ENCODE measurements around the gene CFAP251.
"Not testable (repeated sequence)": the region's sequence is repeated elsewhere in the genome, so short reads cannot be mapped to it uniquely, and the experiment has no call there.

CFAP251 gene

DNA sequence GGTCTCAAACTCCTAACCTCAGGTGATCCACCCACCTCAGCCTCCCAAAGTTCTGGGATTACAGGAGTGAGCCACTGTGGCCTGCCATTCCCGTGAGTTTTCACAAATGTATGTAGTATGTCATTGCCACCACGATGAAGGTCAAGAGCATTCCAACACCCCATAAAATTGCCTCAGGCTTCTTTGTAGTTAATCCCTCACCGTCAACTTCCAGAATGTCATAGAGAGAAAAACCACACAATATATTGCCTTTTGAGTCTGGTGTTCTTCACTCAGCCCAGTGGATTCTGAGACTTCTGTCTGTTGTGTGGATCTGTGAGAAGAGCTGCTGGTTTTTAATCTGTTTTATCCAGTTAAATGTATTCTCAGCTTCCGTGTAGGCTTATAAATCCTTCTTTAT is 12.6 kb upstream of the CFAP251 start:
- DNase-seq, result no peak

DNA sequence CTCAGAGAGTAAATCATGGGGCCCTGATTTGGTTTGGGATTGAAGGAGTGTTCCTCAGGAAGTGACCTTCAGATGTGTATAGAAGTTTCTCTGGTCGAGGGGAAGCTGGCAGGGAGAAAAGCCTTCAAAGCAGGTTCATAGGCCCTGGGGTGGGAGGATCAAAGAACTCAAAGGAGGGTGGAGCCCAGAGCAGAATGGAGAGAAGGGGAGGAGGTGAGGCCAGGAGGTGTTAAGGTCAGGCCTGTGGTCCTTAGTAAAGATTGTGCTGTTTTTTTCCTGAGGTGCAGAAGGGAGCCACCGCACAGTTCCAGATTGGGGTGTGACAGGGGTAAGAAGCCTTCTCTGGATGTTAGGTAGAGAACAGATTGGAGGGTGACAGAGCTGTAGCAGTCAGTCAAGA is 9.7 kb upstream of the CFAP251 start:
- DNase-seq, result no peak

DNA sequence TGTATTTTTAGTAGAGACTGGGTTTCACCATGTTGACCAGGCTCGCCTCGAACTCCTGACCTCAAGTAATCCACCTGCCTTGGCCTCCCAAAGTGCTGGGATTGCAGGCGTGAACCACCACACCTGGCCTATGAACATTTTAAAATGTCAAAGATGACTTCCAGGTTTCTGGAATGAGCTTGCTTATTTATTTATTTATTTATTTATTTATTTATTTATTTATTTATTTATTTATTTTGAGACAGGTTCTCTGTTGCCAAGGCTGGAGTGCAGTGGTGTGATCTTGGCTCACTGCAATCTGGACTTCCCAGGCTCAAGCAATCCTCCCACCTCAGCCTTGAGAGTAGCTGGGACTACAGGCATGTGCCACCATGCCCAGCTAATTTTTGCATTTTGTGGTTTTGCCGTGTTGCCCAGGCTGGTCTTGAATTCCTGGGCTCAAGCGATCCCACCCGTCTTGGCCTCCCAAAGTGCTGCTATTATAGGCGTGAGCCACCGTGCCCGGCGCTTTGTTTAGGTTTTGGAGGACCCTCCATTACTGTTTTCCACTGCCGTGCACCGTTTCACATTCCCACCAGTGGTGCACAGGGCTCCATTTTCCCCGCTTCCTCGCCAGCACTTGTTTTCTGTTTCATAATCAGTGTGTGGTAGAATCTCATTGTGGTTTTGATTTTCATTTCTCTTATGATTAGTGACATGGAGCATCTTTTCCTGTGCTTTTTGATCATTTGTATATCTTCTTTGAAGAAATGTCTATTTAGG is 6.4 kb upstream of the CFAP251 start:
- no peak for DNase-seq

DNA sequence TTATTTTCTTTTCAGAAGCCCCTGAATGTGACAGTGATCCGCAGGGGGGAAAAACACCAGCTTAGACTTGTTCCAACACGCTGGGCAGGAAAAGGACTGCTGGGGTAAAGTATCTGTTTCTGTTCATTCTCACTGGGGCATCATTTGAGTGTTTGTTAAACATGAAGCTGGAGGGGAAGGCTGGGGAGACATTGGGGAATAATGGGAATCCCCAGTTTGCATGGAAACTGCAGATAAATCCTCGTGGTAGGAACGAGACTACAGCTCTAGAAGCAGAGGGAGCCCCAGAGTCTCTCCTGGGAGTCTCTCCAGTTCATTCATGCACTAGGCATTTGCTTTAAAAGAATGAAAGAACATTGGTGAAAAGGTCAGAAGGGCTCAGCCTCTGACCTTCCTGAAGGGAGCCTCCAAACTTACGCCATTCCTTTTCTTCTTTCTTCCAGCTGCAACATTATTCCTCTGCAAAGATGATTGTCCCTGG is 2.5 kb upstream of the CFAP251 start:
- no peak for DNase-seq

DNA sequence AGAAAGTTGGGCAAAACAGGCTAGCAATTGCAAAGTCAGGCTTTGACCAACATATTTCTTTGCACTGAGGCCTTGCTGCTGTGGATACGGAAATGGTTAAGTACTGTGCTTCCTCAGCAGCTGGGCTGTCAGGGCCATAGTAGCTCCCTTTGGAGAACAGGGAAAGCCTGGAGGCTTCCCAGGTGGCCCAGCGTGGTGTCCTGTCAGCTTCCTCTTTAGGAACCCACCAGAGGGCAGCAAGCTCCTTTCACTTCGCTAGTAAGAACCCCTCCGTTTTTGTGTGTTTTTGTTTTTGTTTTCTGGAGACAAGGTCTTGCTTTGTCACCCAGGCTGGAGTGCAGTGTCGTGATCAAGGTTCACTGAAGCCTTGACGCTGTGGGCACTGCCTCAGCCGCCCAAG is 1.7 kb upstream of the CFAP251 start:
- no peak for DNase-seq

DNA sequence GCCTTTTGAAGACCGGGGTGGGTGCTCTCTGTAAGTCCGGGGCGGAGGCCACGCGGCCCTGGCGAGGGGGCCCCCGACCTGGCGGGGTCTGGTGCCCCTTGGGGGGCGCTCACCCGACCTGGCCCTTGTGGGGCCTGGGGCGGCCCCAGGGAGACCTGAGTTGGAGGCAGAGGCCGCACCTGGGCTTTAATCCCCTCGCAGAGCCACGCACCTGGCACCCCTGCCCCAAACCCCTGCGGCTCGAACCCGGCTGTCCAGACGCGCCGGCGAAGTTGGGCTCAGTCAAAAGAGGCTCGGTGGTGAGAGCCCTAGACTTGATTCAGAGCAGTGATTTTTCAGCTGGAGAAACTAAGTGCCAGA is 267 bp downstream of the CFAP251 start:
- no peak for DNase-seq

DNA sequence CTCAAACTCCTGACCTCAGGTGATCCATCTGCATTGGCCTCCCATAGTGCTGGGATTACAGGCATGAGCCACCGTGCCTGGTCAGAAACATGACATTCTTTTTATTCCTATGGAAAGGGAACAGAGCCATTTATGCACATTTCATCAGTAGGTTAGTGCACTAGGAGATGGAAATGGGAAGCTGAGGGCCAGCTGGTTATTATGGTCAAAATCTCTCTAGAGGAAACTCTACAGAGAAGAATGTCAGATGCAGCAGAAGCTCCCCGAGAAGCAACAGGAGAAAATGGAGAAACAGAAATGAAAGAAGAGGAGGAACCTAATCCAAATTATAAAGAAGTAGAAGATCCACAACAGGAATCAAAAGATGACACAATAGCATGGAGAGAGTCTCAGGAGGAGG is 2.7 kb downstream of the CFAP251 start:
- DNase-seq, result no peak

DNA sequence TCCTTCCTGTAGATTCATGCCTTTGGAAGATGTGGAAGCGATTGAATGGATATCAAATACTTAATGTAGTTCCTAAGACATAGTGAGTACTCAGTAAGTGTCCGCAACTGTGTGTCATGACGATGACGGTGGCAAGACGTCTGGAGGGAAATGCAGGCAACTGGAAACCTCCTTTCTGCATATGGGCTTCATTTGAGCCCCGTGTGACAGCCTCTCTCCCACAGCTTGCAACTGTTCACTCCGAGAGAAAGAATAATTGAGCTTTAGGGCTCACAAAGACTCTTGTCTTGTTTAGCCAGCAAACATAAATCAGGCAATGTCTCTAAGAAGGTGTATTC is 6.9 kb downstream of the CFAP251 start:
- no peak for DNase-seq

DNA sequence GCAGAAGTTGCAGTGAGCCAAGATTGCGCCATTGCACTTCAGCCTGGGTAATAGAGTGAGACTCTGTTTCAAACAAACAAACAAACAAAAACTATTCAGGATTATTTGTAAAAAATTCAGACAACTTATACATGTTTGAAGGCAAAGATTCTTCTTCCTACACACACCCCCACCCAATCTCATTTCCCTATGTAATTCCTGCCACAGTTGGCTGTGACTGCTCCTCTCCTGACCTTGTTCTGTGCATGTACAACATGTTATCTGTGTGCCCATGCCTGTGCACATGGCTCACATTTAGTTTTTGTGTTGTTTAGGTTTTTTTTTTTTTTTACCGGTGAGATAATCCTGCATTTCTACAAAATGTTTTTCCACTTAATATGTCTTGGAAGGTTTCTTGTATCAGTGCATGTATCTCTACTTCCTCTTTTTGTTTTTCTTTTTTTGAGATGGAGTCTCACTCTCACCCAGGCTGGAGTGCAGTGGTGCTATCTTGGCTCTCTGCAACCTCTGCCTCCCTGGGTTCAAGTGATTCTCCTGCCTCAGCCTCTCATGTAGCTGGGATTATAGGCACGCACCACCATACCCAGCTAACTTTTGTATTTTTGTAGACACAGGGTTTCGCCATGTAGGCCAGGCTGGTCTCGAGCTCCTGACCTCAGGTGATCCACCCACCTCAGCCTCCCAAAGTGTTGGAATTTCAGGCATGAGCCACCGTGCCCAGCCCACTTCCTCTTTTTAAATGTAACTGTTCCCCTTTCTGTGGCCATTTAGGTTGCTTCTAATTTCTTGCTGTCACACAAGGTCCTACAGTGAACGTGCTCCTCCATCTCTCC is 8.7 kb downstream of the CFAP251 start:
- DNase-seq, result peak; percentile 49 to 74

DNA sequence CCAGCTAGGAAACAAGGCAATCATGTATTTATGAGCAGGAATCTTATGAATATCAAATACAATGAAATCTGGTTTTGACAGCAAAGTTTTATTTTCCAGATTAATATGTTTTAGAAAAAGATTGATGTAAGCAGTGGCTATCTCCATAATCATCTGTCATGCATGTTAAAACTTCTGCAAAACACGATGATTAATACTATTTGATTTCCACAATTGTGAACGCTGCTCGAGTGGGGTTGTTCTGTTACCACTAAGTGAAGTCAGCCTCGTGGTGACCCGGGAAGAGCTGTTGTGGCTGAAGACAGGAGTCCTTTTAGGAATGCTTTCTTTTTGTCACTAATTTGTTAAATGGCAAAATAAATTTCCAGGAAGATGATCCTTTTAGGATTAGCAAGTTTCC is 9.4 kb downstream of the CFAP251 start:
- no peak for DNase-seq

DNA sequence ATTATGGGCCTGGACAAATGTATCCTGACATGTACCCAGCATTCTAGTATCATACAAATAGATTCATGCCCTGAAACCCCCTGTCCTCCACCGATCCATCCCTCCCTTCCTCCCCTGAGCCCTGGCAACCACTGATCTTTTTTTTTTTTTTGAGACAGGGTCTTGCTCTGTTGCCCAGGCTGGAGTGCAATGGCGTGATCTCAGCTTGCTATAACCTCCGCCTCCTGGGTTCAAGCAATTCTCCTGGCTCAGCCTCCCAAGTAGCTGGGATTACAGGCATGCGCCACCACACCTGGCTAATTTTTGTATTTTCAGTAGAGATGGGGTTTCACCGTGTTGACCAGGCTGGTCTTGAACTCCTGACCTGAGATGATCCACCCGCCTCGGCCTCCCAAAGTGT is 11.2 kb downstream of the CFAP251 start:
- not testable (repeated sequence) for DNase-seq

DNA sequence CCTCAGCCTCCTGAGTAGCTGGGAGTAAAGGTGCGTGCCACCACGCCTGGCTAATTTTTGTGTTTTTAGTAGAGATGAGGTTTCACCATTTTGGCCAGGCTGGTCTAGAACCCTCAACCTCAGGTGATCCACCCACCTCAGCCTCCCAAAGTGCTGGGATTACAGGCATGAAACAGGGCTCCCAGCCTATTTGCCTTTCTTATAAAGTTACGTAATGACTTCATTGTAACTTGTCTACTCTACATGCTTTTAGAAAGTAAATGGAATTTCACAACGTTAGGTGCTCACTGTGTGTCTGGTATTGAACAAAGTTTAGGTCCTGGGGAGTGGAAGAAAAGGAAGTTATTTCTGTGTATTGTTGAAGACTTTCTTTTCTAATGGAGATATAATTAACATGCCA is 12.5 kb downstream of the CFAP251 start:
- no peak for DNase-seq

DNA sequence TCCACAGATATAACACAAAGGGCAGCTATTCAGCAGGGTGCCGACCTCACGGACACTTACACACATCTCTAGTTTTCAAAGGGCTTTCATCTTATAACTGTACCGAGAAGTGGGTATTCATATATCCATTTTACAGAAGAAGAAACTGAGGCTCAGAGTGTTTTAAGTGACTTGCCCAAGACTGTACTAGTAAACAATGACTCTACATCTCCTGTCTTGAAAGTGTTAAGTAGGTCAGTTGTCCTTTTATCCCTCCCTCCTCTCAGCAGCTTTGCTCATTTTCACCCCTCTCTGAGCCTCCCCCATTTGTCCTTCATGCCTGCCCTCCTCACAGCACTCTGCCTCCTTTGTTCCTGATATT is 13.8 kb downstream of the CFAP251 start:
- no peak for DNase-seq

DNA sequence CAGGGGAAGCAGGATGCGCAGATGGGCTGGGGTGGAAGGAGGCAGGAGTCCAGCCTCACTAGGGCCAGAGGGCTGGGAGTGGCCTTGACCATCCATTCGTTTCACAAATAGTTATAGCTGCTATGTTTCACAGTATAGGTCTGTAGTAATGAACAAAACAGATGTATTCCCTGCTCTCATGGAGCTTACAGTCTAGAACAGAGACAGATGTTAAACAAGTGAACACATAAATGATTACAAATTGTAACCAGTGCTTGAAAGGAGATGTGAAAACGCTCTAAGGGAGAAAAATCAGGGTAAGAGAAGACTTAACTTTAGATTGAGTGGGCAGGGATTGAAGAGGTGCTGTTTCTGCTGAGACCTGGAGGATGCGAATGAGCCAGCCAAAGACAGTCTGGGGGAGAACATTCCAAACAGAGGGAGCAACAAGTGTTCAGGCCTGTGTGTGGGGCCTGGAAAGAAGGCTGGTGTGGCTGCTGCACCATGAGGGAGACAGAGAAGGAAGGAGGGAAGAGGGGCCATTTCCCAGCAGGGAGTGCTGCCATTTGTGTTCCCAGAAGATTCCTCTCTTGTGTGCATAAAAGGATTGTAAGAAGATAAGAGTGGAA is 14.6 kb downstream of the CFAP251 start:
- DNase-seq, result no peak

DNA sequence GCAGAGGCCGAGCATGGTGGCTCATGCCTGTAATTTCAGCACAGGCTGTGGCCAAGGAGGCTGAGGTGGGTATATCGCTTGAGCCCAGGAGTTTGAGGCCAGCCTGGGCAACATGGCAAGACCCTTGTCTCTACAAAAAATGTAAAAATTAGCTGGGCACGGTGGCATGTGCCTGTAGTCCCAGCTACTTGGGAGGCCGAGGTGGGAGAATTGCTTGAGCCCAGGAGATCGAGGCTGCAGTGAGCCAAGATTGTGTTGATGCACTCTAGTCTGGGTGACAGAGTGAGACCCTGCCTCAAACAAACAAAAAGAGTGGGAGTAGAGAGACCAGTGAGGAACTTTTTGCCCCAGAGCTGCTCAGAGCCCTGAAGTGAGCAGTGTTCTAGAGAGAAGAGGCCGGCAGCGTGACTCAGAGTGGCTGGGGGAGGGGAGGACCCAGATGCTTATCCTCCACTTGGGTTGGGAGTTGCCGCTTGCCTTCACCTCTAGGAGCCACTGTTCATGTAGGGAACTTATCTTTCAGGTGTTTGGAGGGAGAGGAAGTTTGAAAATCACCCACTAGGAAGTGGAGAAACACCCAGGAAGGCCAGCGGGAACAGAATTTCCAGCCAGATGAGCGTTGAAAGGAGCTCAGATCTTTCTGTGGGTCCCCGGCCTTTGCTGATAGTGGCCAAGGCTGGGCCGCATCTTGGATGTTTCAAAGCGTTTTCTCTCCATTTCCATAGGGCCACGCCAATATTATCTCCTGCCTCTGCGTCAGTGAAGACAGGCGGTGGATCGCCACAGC is 15.3 kb downstream of the CFAP251 start:
- DNase-seq, result no peak

DNA sequence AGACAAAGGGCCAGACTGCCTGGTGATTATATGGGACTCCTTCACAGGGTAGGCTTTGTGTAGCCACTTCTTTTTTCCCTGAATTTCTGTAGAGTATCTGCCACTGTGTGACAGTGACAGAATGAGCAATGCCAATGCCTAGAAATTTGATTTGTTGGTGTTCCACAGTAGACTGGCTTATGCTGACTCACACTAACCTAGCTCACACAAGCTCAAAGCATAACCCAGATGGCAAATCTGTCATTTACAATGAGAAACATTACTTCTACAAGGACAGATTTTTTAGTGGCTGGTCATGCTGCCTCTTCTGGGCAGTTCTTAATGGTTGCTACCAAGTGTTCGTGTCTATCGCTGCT is 15.9 kb downstream of the CFAP251 start:
- no peak for DNase-seq

DNA sequence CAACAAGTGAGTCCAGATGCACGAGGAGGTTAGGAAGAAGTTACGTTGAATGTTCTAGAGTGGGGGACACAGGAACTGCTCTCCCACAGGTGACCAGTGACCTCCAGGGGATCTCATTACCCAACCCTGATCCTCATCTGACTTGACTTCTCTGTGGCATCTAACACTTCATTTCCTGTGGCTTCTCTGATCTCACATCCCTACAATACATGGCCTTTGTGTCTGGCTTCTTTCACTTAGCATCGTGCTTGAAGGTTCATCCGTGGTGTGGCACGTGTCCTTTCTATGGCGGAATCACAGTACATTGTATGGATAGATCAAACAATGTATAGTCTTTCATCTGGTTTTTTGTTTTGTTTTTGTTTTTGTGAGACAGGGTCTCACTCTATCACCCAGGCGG is 19.3 kb downstream of the CFAP251 start:
- DNase-seq, result no peak

DNA sequence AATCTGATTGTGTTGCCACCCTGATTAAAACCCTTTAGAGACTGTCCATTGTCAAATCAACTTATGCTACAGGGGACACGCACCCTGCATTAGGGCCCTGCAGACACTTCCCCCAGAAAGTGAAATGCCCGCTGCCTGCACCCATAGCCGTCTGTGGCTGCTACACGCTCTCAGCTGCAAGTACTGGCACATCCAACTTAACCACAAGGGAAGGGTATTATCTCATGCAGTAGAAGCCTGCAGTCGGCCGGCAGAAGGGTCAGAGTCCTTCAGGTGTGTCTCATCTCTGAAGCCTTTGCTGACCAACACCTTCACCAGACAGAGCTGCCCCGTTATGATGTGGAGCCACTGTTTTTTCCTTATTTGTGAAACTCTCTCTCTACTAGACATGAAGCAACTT is 20.8 kb downstream of the CFAP251 start:
- DNase-seq, result no peak

DNA sequence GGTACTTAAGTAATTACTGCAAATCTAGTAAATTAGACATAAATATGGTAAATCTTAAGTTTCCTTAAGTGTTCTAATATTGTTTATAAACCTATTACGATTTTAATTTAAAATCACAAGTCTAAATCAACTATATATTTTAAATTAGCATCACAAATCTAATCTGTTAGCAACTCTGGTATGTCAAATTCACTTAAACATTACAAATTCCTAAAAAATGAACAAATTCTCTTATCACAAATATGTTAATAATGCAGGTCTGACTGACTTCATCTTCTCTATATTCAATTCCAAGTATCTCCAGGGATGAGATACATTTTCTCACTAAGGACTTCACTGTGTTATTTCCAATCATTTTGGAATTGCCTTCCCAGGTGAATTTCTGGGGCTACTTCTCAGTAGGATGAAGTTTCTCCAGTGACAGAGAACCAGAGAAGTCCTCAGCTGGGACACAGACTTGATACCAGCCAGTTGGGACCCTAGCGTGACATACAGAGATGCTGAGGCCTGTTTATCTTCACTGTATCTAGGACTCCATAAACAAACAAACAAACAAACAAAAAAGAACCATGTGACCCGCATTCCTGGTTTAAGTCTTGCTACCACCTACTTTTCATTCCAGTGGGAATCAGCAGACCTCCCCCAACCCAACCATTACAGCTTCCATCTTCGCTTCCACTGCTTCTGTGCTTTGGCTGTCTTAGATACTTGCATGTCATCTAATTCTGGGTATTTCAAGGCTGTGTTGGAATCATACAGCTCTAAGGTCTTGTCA is 21.8 kb downstream of the CFAP251 start:
- no peak for DNase-seq

DNA sequence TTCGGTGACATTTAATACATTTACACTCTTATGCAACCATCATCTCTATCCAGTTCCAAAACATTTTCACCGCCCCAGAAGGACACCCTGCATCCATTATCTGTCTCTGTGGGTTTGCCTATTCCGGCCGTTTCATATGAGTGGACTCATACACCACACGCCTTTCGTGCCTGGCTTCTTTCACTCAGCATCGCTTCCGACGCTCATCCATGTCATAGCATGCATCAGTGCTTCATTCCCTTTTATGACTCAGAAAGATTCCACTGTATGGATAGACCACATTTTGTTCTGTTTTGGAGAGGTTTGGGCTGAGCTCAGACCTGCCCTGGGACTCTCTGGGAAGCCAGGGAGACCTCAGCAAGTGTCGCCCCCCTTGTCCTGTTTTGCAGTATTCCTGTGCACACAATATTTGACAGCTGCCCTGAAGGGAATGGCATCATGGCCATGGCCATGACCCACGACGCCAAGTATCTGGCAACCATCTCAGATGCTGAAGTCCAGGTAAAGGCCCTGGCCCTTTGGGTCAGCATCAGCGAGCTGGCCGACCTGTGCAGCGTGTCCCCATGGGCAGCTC is 23.8 kb downstream of the CFAP251 start:
- DNase-seq, result no peak

DNA sequence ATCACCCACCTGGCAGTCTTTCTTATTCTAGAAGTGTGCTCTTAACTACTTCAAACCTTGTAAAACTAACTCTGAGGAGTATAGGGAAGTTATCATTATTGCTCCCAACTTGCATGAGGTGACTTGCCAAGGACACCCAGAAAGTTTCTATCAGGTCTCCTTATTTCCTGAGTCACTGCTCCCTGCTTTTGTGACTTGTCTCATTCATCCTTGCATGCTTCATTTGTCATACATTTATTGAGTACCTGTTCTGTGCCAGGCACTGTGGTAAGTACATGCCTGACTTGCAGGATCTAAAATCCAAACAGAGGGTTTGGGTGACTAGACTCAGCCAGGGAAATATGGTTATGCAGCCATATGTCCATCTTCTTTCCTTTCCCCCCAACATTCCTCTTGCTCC is 25.5 kb downstream of the CFAP251 start:
- DNase-seq, result no peak

DNA sequence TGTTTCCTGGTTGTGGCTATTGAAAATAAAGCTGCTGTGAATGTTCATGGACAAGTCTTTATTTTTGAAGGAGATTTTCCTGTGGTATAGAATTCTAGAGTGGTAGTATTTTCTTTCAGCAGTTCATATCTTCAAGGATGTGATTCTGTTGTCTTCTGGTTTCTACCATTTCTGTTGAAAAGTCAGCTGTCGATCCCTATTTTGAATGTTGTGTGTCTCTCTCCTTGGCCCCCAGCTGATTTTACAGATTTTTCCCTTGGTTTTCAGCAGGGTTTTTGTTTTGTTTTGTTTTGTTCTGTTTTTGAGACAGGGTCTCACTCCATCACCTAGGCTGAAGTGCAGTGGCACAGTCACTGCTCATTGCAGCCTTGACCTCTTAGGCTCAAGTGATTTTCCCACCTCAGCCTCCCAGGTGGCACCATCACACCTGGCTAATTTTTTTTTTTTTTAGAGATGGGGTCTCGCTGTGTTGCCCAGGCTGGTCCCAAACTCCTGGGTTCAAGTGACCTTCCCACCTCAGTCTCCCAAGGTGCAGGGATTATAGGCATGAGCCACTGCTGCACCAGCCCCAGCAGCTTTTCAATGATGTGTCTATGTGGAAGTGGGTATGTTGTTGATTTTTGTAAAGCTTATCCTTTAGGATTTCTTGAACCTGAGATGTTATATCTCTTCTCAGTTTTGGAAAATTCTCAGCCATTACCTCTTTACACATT is 28.1 kb downstream of the CFAP251 start:
- DNase-seq, result no peak
